Keratinocyte (primary cell): ENCODE measurements around the gene SND1. TPM values are rescaled to one million over a fixed set of nuclear protein-coding genes. Genes with fewer than 3 reads are reported as not detected.

Experiments
- DNase-seq: peaks from one replicate; pipeline ENCODE4 v3.0.0-alpha.2; 2011; ENCODE audit warnings: low read depth, missing footprints, low spot score
- FAIRE-seq: peaks from 2 replicates; lab custom pipeline; 2011; peaks lifted over from hg19 to GRCh38; lab: Jason Lieb, UNC
- H2AFZ ChIP-seq: 2 replicates; pipeline ENCODE4 v1.6.0; 2012; ENCODE audit warnings: low read length, control low read depth, inconsistent platforms; ENCODE audit not compliant: control insufficient read depth
- H3K27ac ChIP-seq: 2 replicates; pipeline ENCODE4 v1.5.1; 2011; ENCODE audit warnings: low read length; ENCODE audit not compliant: control insufficient read depth, insufficient read depth
- H3K27me3 ChIP-seq: 3 replicates; pipeline ENCODE4 v1.6.0; 2011; ENCODE audit warnings: low read length; ENCODE audit not compliant: control insufficient read depth, insufficient read depth; ENCODE audit errors: extremely low read depth
- H3K36me3 ChIP-seq, 2 experiments: 2 replicates in 1 of 2; 3 replicates in 1 of 2; pipeline ENCODE4 v1.5.1; 2011; ENCODE audit warnings: low read length in 2 of 2, mild to moderate bottlenecking in 1 of 2; ENCODE audit not compliant: control insufficient read depth in 2 of 2, insufficient read depth in 2 of 2; ENCODE audit errors: extremely low read depth in 1 of 2
- H3K4me1 ChIP-seq: 3 replicates; pipeline ENCODE4 v1.5.1; 2011; ENCODE audit warnings: low read length; ENCODE audit not compliant: control insufficient read depth, insufficient read depth; ENCODE audit errors: extremely low read depth
- H3K4me2 ChIP-seq: 3 replicates; pipeline ENCODE4 v1.6.0; 2011; ENCODE audit warnings: low read depth, low read length; ENCODE audit not compliant: control insufficient read depth, insufficient read depth; ENCODE audit errors: extremely low read depth
- H3K4me3 ChIP-seq, 3 experiments: fragments of 200-600 bp in 1 of 3; sonication (generic) in 1 of 3; 2 replicates in 2 of 3; 3 replicates in 1 of 3; pipeline ENCODE4 v1.5.1; 2011 to 2016; ENCODE audit warnings: low read length in 3 of 3, mild to moderate bottlenecking in 3 of 3, control low read depth in 2 of 3, inconsistent platforms in 1 of 3, low read depth in 1 of 3, mixed read lengths in 1 of 3, mixed run types in 1 of 3, moderate library complexity in 1 of 3; ENCODE audit not compliant: control insufficient read depth in 2 of 3, insufficient read depth in 2 of 3; ENCODE audit errors: extremely low read depth in 1 of 3
- H3K79me2 ChIP-seq: 2 replicates; pipeline ENCODE4 v1.6.0; 2012; ENCODE audit warnings: low read length; ENCODE audit not compliant: control insufficient read depth, insufficient read depth
- H3K9ac ChIP-seq: 3 replicates; pipeline ENCODE4 v1.6.0; 2011; ENCODE audit warnings: low read length; ENCODE audit not compliant: control insufficient read depth, insufficient read depth; ENCODE audit errors: extremely low read depth
- H3K9me1 ChIP-seq: 3 replicates; pipeline ENCODE4 v1.6.0; 2011; ENCODE audit warnings: low read length; ENCODE audit not compliant: control insufficient read depth, insufficient read depth; ENCODE audit errors: extremely low read depth
- H3K9me3 ChIP-seq: 2 replicates; pipeline ENCODE4 v1.5.1; 2012; ENCODE audit warnings: low read depth, low read length; ENCODE audit not compliant: control insufficient read depth
- H4K20me1 ChIP-seq: 3 replicates; pipeline ENCODE4 v1.6.0; 2011; ENCODE audit warnings: low read length; ENCODE audit not compliant: control insufficient read depth, insufficient read depth; ENCODE audit errors: extremely low read depth
- EZH2 ChIP-seq: IDR thresholded peaks from one replicate; pipeline ENCODE4 v1.6.1; 2012; ENCODE audit warnings: inconsistent platforms, mild to moderate bottlenecking, low read length, moderate library complexity
- dilution Hi-C: fragments of 300-500 bp; cut with MboI; formaldehyde crosslinking; loops from one replicate; pipeline ENCODE4 v1.7.0; 2020; ENCODE audit warnings: low sequenced_read_pairs; ENCODE audit not compliant: extremely low pct_ligation_motif_present
- polyA plus RNA-seq, 5 experiments: library from polyadenylated mRNA; depleted of rRNA in 3 of 5; stranded (reverse) in 3 of 5; stranded (forward) in 1 of 5; unstranded in 1 of 5; fragments of >200 nt; gene quantifications; 1 replicate in 1 of 5; 2 replicates in 3 of 5; 3 replicates in 1 of 5; pipeline versions ENCODE4 v1.2.1 to v1.2.3, GENCODE V29; 2011 to 2012; ENCODE audit warnings: missing spikeins in 2 of 5, low read depth in 1 of 5, low replicate concordance in 1 of 5
- TF ChIP-seq, protein P1 (sequence below), 3 experiments: IDR thresholded peaks in 1 of 3; conservative IDR thresholded peaks in 1 of 3; optimal IDR thresholded peaks in 1 of 3; 2 replicates in 2 of 3; 3 replicates in 1 of 3; pipeline versions ENCODE3 to v1.5.1; 2011; ENCODE audit warnings: low read length in 3 of 3, mild to moderate bottlenecking in 3 of 3, moderate library complexity in 2 of 3, control low read depth in 1 of 3, inconsistent platforms in 1 of 3; ENCODE audit not compliant: insufficient read depth in 2 of 3; ENCODE audit errors: extremely low read depth in 1 of 3

SND1 gene
- polyA plus RNA-seq, 1 donor (not counting 4 experiments of a cell fraction or from before 2014, with no cell fraction given), result 140 TPM

DNA sequence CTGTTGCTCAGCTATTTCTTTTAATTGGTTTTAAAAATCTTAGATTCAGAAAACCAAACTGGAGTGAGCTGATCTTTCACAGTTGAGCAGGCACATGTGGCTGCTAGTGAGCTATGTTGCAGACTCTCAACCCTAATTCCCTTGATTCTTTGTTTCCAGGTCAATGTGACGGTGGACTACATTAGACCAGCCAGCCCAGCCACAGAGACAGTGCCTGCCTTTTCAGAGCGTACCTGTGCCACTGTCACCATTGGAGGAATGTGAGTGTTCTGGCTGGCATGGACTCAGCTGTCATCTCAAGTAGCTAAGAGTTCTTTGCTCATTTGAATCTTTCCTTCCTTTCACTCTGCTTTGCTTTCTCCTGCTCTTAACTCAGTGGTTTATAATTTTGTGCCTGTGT, 192.2 kb downstream of the SND1 start:
- H3K27me3 ChIP-seq, result no peaks in the 10 kb centered on the region
- dilution Hi-C loops, result no loop called here
- peaks cover 3 to 14% of the 10 kb centered on the region in 2 experiments for H3K36me3 ChIP-seq
- FAIRE-seq, result no peak
- H4K20me1 ChIP-seq, result no peaks in the 10 kb centered on the region
- no peak overlapping the region for H3K4me2 ChIP-seq
- DNase-seq, result no peak
- H3K9me1 ChIP-seq, result no peaks in the 10 kb centered on the region
- peaks cover 3% of the 10 kb centered on the region for H3K79me2 ChIP-seq
- no peak overlapping the region for H3K9ac ChIP-seq
- H3K4me1 ChIP-seq, result no peaks in the 10 kb centered on the region
- H3K27ac ChIP-seq, result no peak overlapping the region
- H2AFZ ChIP-seq, result no peak overlapping the region
- no peak overlapping the region for H3K4me3 ChIP-seq
- H3K9me3 ChIP-seq, result no peaks in the 10 kb centered on the region
- TF ChIP-seq EZH2, result no peak
- TF ChIP-seq, protein P1, sequence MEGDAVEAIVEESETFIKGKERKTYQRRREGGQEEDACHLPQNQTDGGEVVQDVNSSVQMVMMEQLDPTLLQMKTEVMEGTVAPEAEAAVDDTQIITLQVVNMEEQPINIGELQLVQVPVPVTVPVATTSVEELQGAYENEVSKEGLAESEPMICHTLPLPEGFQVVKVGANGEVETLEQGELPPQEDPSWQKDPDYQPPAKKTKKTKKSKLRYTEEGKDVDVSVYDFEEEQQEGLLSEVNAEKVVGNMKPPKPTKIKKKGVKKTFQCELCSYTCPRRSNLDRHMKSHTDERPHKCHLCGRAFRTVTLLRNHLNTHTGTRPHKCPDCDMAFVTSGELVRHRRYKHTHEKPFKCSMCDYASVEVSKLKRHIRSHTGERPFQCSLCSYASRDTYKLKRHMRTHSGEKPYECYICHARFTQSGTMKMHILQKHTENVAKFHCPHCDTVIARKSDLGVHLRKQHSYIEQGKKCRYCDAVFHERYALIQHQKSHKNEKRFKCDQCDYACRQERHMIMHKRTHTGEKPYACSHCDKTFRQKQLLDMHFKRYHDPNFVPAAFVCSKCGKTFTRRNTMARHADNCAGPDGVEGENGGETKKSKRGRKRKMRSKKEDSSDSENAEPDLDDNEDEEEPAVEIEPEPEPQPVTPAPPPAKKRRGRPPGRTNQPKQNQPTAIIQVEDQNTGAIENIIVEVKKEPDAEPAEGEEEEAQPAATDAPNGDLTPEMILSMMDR (optimal IDR thresholded peaks at IDR 0.05 in 1 of 3, IDR thresholded peaks at IDR 0.05 in 1 of 3, conservative IDR thresholded peaks at IDR 0.05 in 1 of 3; ENCODE audit: extremely low read depth in 1 of 3, insufficient read depth in 2 of 3, low read length in 3 of 3), result no peak

DNA sequence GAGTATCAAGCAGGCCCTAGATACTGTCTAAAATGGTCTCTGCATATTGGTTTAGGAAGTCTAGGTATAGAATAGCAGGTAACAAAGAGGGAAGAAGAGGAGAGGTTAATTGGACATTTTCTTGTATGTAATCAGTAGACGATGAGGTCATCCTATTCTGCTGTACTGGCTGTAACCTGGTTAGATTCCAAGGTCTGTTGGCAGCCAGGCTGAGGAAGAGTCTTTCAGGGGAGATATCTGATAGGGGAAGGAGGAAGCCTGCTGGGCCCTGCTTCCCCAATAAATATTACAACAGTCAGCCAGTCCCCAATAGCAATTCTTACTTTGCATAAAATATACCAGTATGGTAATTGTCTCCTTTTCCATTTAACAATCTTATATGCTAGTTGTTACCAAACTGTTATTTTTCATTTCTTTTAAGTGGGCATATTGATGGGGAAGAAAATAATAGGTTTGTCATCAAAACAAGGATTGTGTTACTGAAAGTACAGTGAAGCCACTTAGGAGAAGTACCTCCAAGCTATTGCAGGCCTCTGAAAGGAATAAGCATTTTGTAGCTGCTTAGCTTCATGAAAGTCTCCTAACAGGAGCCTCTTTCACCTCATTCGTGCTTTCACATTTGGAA, 192.8 kb downstream of the SND1 start:
- Histone ChIP-seq H3K4me3 (no peak overlapping the region), H3K27ac (no peak overlapping the region), H3K79me2 (peaks cover 3% of the 10 kb centered on the region), H3K9me3 (no peaks in the 10 kb centered on the region), H4K20me1 (no peaks in the 10 kb centered on the region), H3K4me2 (no peak overlapping the region), H3K9me1 (no peaks in the 10 kb centered on the region), H3K4me1 (no peaks in the 10 kb centered on the region), H3K9ac (no peak overlapping the region), H3K36me3 (peaks cover 3 to 14% of the 10 kb centered on the region in 2 experiments), H2AFZ (no peak overlapping the region), H3K27me3 (no peaks in the 10 kb centered on the region)
- dilution Hi-C loops, result no loop called here
- no peak for TF ChIP-seq EZH2
- TF ChIP-seq, protein P1 (optimal IDR thresholded peaks at IDR 0.05 in 1 of 3, IDR thresholded peaks at IDR 0.05 in 1 of 3, conservative IDR thresholded peaks at IDR 0.05 in 1 of 3; ENCODE audit: extremely low read depth in 1 of 3, insufficient read depth in 2 of 3, low read length in 3 of 3), result no peak
- FAIRE-seq (no peak), DNase-seq (no peak)
